NK-92 (cell line): Measurements from ENCODE around the gene ARHGAP10.
"Not testable (repeated sequence)": the region's sequence is repeated elsewhere in the genome, so short reads cannot be mapped to it uniquely, and the experiment has no call there.

ENCODE experiments used
- DNase-seq: peaks from one replicate; lab custom pipeline; 2025; ENCODE audit not compliant: unreplicated experiment; lab: John Stamatoyannopoulos, UW

ARHGAP10 gene

GRCh38 chr4:147975933-147976928 is 244.3 kb downstream of the ARHGAP10 start:
- DNase-seq, result no peak

GRCh38 chr4:147980586-147980985 is 248.7 kb downstream of the ARHGAP10 start:
- DNase-seq, result no peak

- no peak for DNase-seq
These were observed 249.4 kb downstream of the ARHGAP10 start for GRCh38 chr4:147981305-147981704.

- no peak for DNase-seq
These were observed 252.3 kb downstream of the ARHGAP10 start for GRCh38 chr4:147984065-147984777.

- no peak for DNase-seq
These were observed 252.9 kb downstream of the ARHGAP10 start for GRCh38 chr4:147984778-147985138.

GRCh38 chr4:147985376-147985775 is 253.5 kb downstream of the ARHGAP10 start:
- DNase-seq, result no peak

GRCh38 chr4:147987252-147987651 is 255.4 kb downstream of the ARHGAP10 start:
- DNase-seq, result no peak

- no peak for DNase-seq
These were observed 259.8 kb downstream of the ARHGAP10 start for GRCh38 chr4:147991543-147992283.

GRCh38 chr4:147994076-147994475 is 262.2 kb downstream of the ARHGAP10 start:
- no peak for DNase-seq

- DNase-seq, result no peak
These were observed 262.9 kb downstream of the ARHGAP10 start for GRCh38 chr4:147994491-147995385.

- no peak for DNase-seq
These were observed 265.0 kb downstream of the ARHGAP10 start for GRCh38 chr4:147996859-147997258.

- DNase-seq, result not testable (repeated sequence)
These were observed 268.1 kb downstream of the ARHGAP10 start for GRCh38 chr4:148000038-148000437.

GRCh38 chr4:148004228-148004857 is 272.5 kb downstream of the ARHGAP10 start:
- no peak for DNase-seq

- no peak for DNase-seq
These were observed 274.1 kb downstream of the ARHGAP10 start for GRCh38 chr4:148006001-148006400.

- DNase-seq, result no peak
These were observed 275.4 kb downstream of the ARHGAP10 start for GRCh38 chr4:148007314-148007760.

GRCh38 chr4:148007792-148008191 is 275.9 kb downstream of the ARHGAP10 start:
- DNase-seq, result no peak

- no peak for DNase-seq
These were observed 283.2 kb downstream of the ARHGAP10 start for GRCh38 chr4:148015058-148015457.

GRCh38 chr4:148015468-148015867 is 283.6 kb downstream of the ARHGAP10 start:
- DNase-seq, result no peak

- DNase-seq, result no peak
These were observed 284.3 kb downstream of the ARHGAP10 start for GRCh38 chr4:148016063-148016637.
